HG02642 (cell line): ENCODE results near the gene TNFAIP8L3.

Source experiments
- ATAC-seq: cut with Tn5 transposase; IDR thresholded peaks from one replicate; pipeline ENCODE4 v1.9.1; 2021; ENCODE audit warnings: mild to moderate bottlenecking; ENCODE audit not compliant: unreplicated experiment, poor library complexity

The TNFAIP8L3 gene

GRCh38 chr15:51016615-51017014 is 78.1 kb downstream of the TNFAIP8L3 start:
- no peak for ATAC-seq

GRCh38 chr15:51011212-51011611 is 83.5 kb downstream of the TNFAIP8L3 start:
- no peak for ATAC-seq

- ATAC-seq = no peak
These were observed 87.5 kb downstream of the TNFAIP8L3 start for GRCh38 chr15:51007131-51007666.
